ENCODE measurements around the gene CALHM2.

Gene CALHM2

DNA sequence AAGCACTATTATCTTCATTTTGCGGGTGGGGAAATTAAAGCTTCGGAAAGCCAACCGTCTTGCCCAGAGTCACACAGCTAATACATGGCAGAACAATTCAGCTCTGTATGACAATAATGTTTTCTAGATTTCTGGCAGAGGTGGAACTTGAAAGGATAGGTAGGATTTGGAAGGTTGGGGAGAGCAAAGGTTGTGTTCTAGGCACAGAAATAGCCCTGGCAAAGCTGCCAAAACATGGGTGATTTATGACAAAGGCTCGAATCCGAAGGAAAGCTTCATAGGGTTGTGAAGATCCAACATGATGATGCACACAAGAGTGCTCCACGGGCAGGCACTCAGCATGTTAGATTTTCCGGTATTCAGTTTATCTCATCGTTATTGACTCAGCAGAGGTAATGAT lies 36.6 kb downstream of the CALHM2 start:
- no peak for DNase-seq

- no peak for DNase-seq
Observed at GRCh38 chr10:103413564-103413963, 38.6 kb downstream of the CALHM2 start.

GRCh38 chr10:103397191-103397825 lies 54.9 kb downstream of the CALHM2 start:
- no peak for DNase-seq

DNA sequence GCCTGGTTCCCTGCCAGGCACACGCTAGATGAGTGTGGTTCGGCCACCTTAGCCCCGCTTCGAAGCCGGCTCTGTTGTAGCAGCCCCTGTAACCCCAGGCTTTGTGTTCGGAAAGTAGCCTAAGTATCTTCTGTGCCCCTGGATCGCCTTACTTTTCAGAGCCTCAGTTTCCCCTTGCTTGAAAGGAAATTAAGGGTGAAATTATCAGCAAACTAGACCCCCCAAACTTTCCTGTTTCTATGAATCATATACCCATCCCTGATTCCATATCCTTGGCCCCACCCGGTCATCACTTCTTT lies 55.4 kb downstream of the CALHM2 start:
- DNase-seq = no peak
